ENCODE measurements around the gene TRAF5. TPM values are rescaled to one million over a fixed set of nuclear protein-coding genes. Genes with fewer than 3 reads are reported as not detected.

The TRAF5 gene
- total and polyA plus RNA-seq, 12 donors = 1.3 to 5.5 (median 1.9) TPM

- intact Hi-C loops (cut with DNase I) = no loop called here
- WGBS, 2 donors = 82 to 85% methylated on average over 4 of the region's 4 CpGs
Observed at GRCh38 chr1:211378844-211379243, 52.2 kb downstream of the TRAF5 start.

GRCh38 chr1:211379446-211379845, 52.8 kb downstream of the TRAF5 start:
- intact Hi-C loops (cut with DNase I) = no loop called here
- H3K4me1 ChIP-seq = peaks cover 2 to 31% (median 13%) of the 10 kb centered on the region in 9 donors
- H3K27me3 ChIP-seq = no peaks in the 10 kb centered on the region
- DNase-seq = no peak
- no peak for TF ChIP-seq CTCF (IDR thresholded peaks at IDR 0.05)
- H3K9me3 ChIP-seq = no peaks in the 10 kb centered on the region
- H3K36me3 ChIP-seq = peaks cover 0 to 16% (median 0%) of the 10 kb centered on the region in 9 donors
- no peak overlapping the region for H3K4me3 ChIP-seq
- ATAC-seq = no peak
- no peak overlapping the region for H3K27ac ChIP-seq

More at GRCh38 chr1:211378844-211379243, 52.2 kb downstream of the TRAF5 start:
- Histone ChIP-seq H3K9me3 (no peaks in the 10 kb centered on the region), H3K27me3 (no peaks in the 10 kb centered on the region), H3K4me3 (no peak overlapping the region), H3K36me3 (peaks cover 0 to 22% (median 0%) of the 10 kb centered on the region in 9 donors), H3K4me1 (peaks cover 2 to 29% (median 13%) of the 10 kb centered on the region in 9 donors), H3K27ac (no peak overlapping the region)
- no peak for DNase-seq
- TF ChIP-seq CTCF (IDR thresholded peaks at IDR 0.05) = no peak
- no peak for ATAC-seq

- ATAC-seq (no peak), DNase-seq (no peak)
- Histone ChIP-seq H3K27ac (peak overlapping the region in 5 of 10 donors; percentile 92 to 97 (median 95)), H3K4me3 (peak overlapping the region in 9 of 10 donors; percentile 50 to 82 (median 71)), H3K9me3 (no peaks in the 10 kb centered on the region), H3K4me1 (peaks cover 2 to 31% (median 13%) of the 10 kb centered on the region in 9 donors), H3K36me3 (no peaks in the 10 kb centered on the region), H3K27me3 (no peaks in the 10 kb centered on the region)
- no peak for TF ChIP-seq CTCF (IDR thresholded peaks at IDR 0.05)
- intact Hi-C loops (cut with DNase I) = loop anchor here in 3 of 10 donors (2.0 to 5.0 kb wide), 2 partner anchors 54 to 57 kb away; partner anchors contain the start of gene TRAF5 (in 2 of the 3)
- 80 to 82% methylated on average over 5 of the region's 5 CpGs for WGBS, 2 donors
Observed at GRCh38 chr1:211381481-211382181, 55.0 kb downstream of the TRAF5 start.

- no peaks in the 10 kb centered on the region for H3K36me3 ChIP-seq
- H3K9me3 ChIP-seq = no peaks in the 10 kb centered on the region
- TF ChIP-seq CTCF (IDR thresholded peaks at IDR 0.05) = no peak
- H3K4me1 ChIP-seq = peaks cover 2 to 27% (median 13%) of the 10 kb centered on the region in 9 donors
- peak overlapping the region; percentile 69 to 97 (median 94) for H3K27ac ChIP-seq
- H3K4me3 ChIP-seq = peak overlapping the region; percentile 50 to 82 (median 68)
- no peaks in the 10 kb centered on the region for H3K27me3 ChIP-seq
- ATAC-seq (peak in 1 of 8 donors; percentile 1), DNase-seq (no peak)
- intact Hi-C loops (cut with DNase I) = loop anchor here in 3 of 10 donors (2.0 to 5.0 kb wide), 2 partner anchors 55 to 57 kb away; partner anchors contain the start of gene TRAF5 (in 2 of the 3)
- 6 to 7% methylated on average over 17 of the region's 17 CpGs for WGBS, 2 donors
Observed at GRCh38 chr1:211382182-211382713, 55.6 kb downstream of the TRAF5 start.
